Measurements from ENCODE around the gene TAGLN. TPM values are rescaled to one million over a fixed set of nuclear protein-coding genes. Genes with fewer than 3 reads are reported as not detected.

Gene TAGLN
- polyA plus RNA-seq, 6 donors from 2014 or later: 5.2 to 11.5 (median 6.8) TPM; not detected in 1

- no peak overlapping the region for H3K4me3 Mint-ChIP-seq
- H3K9me3 Mint-ChIP-seq: no peaks in the 10 kb centered on the region
- H3K4me1 Mint-ChIP-seq: peaks cover 0 to 3% (median 0%) of the 10 kb centered on the region in 3 donors
- H3K36me3 Mint-ChIP-seq: peaks cover 25 to 28% of the 10 kb centered on the region in 2 donors
- no peaks in the 10 kb centered on the region for H3K27me3 Mint-ChIP-seq
- ATAC-seq (ENCODE audit: low read depth in 2 of 2) (no peak), DNase-seq (no peak)
- H3K27ac Mint-ChIP-seq: no peak overlapping the region
Observed at GRCh38 chr11:117249571-117249970, 50.4 kb downstream of the TAGLN start.

DNA sequence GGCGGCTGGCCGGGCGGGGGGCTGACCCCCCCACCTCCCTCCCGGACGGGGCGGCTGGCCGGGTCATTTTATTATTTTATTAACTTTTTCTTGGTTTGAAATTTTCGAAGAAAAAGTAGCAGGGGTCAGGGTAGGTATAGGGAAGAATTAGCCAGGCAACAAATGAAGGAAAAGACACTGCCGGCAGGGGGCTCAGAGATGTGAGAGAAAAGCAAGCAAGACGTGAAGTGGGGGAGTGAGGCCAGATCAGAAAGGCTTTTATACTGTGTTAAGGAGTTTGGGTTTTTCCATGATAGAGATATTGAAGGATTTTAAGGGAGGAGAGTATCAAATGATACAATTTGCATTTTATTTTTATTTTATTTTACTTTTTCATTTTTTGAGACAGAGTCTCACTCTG is 52.3 kb downstream of the TAGLN start:
- no peak for ATAC-seq (ENCODE audit: low read depth in 2 of 2)
- Mint-ChIP-seq H3K27ac (no peak overlapping the region), H3K36me3 (peaks cover 32 to 40% of the 10 kb centered on the region in 2 donors), H3K4me1 (peaks cover 0 to 7% (median 0%) of the 10 kb centered on the region in 3 donors), H3K9me3 (no peaks in the 10 kb centered on the region), H3K4me3 (no peak overlapping the region), H3K27me3 (no peaks in the 10 kb centered on the region)
- no peak for DNase-seq

DNA sequence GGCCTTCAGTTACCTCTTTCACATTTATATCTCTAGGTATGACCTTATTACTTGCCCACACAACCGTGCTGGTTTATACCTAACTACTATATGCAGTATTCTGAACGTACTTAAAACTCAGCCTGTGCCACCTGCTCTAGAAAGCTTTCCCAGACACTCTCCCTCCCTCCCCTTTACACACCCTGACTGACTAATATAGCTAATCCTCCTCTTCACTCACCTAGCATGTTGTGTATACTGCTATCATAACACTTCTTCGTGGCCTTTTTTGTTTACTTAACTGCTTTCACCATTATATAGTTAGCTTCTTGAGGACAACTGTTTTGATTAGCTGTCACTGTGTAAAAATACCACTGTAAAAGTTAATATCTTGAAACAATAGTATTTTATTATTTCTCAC is 56.8 kb downstream of the TAGLN start:
- no peaks in the 10 kb centered on the region for H3K9me3 Mint-ChIP-seq
- no peak for ATAC-seq (ENCODE audit: low read depth in 2 of 2)
- H3K4me1 Mint-ChIP-seq: peaks cover 0 to 7% (median 0%) of the 10 kb centered on the region in 3 donors
- no peak overlapping the region for H3K4me3 Mint-ChIP-seq
- no peaks in the 10 kb centered on the region for H3K27me3 Mint-ChIP-seq
- DNase-seq: no peak
- no peak overlapping the region for H3K27ac Mint-ChIP-seq
- H3K36me3 Mint-ChIP-seq: peaks cover 19 to 25% of the 10 kb centered on the region in 2 donors

DNA sequence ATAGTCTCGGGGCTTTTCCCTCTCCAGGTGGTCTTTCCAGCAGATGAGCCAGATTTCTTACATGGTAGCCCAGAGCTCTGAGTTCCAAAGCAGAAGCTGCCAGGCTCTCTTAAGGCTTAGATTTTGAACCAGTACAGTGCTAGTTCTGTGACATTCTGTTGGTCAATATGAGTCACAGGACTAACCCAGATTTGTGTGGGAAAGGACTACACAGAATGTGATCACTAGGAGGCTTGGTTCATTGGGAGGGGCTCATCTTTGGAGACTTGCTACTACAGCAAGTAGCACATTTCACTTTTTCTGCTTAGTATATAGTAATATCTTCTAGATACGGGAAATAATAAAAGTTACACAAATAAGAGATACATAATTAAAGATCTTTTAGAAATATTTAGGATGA is 57.4 kb downstream of the TAGLN start:
- peaks cover 0 to 4% (median 0%) of the 10 kb centered on the region in 3 donors for H3K4me1 Mint-ChIP-seq
- H3K4me3 Mint-ChIP-seq: no peak overlapping the region

More for the DNA sequence above, 57.4 kb downstream of the TAGLN start:
- H3K27ac Mint-ChIP-seq: no peak overlapping the region
- no peaks in the 10 kb centered on the region for H3K27me3 Mint-ChIP-seq
- H3K36me3 Mint-ChIP-seq: peaks cover 19 to 21% of the 10 kb centered on the region in 2 donors
- no peaks in the 10 kb centered on the region for H3K9me3 Mint-ChIP-seq
- DNase-seq: no peak
- no peak for ATAC-seq (ENCODE audit: low read depth in 2 of 2)

Other genes with a start within 250 kb of the TAGLN start
- gene SIK3, start 100.9 kb upstream of the TAGLN start, polyA plus RNA-seq (ENCODE audit: low read depth in 6 of 6): 10 to 100 TPM; 27.7 to 52.1 (median 35.6) TPM
- 10 to 100 TPM; 18.0 to 23.3 (median 20.9) TPM for gene PAFAH1B2, start 55.1 kb upstream of the TAGLN start, polyA plus RNA-seq (ENCODE audit: low read depth in 6 of 6)
- 100 to 1,000 TPM in 1 of 6 donors, 10 to 100 TPM in 5; 19.2 to 126 (median 80.7) TPM for gene SIDT2, start 20.6 kb upstream of the TAGLN start, polyA plus RNA-seq (ENCODE audit: low read depth in 6 of 6)
- 10 to 100 TPM; 27.8 to 61.9 (median 32.2) TPM for gene PCSK7, start 32.7 kb downstream of the TAGLN start, polyA plus RNA-seq (ENCODE audit: low read depth in 6 of 6)
- gene RNF214, start 33.3 kb downstream of the TAGLN start, polyA plus RNA-seq (ENCODE audit: low read depth in 6 of 6): 10 to 100 TPM in 4 of 6 donors, 1 to 10 TPM in 2; 1.4 to 15.5 (median 13.4) TPM
- gene BACE1-AS, start 92.0 kb downstream of the TAGLN start, polyA plus RNA-seq (ENCODE audit: low read depth in 6 of 6): 1 to 10 TPM in 1 of 6 donors, under 1 TPM in 3, not detected in 2; 0.29 to 1.2 (median 0.58) TPM
- 1 to 10 TPM in 1 of 6 donors, under 1 TPM in 2, not detected in 3; 0.05 to 1.0 (median 0.07) TPM for gene BACE1, start 116.9 kb downstream of the TAGLN start, polyA plus RNA-seq (ENCODE audit: low read depth in 6 of 6)
- gene CEP164, start 128.5 kb downstream of the TAGLN start, polyA plus RNA-seq (ENCODE audit: low read depth in 6 of 6): 10 to 100 TPM in 4 of 6 donors, 1 to 10 TPM in 2; 4.7 to 24.4 (median 13.6) TPM

All from naive B cell (primary cell).